Smooth muscle cell of the umbilical artery (primary cell): ENCODE data around the gene CIBAR2. TPM values are rescaled to one million over a fixed set of nuclear protein-coding genes. Genes with fewer than 3 reads are reported as not detected.

Experiments used
- total RNA-seq: library from RNA; depleted of rRNA; stranded (reverse); fragments of >200 nt; gene quantifications from 2 replicates; pipeline ENCODE4 v1.2.3, GENCODE V29; 2014

Gene CIBAR2
- total RNA-seq: not detected in 2 replicates

DNA sequence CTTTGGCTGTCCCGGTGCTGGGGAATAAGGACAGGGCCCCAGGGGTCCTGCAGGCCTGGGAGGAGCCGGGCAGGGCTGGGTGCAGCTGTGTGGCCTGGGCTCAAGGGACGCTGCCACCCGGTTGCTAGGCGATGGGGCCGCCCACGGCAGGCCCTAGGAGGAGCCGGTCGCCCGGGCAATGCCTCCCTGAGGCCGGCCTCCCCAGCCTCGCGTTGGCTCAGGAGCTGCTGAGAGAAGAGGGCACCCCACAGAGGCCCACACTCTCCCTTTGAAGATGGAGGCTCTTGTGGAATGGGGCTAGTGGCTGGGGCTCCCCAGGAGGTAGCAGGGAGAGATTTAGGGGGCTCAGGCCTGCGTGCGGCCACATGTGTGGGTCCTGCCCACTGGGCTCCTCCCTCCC, at the start of gene CIBAR2:
CIBAR2 (minus strand) TSS at position 109 of the 400 bp plus-strand sequence. CDS start 120 bp downstream, outside the sequence.

Other genes starting within 250 kb of the CIBAR2 start
- 77.2 and 103 TPM in 2 replicates for gene ZDHHC7, start 100.9 kb downstream of the CIBAR2 start, total RNA-seq
- 15.0 and 17.5 TPM in 2 replicates for gene KIAA0513, start 84.7 kb downstream of the CIBAR2 start, total RNA-seq